GM23338 (cell line): Measurements from ENCODE around the gene DLX2. TPM values are rescaled to one million over a fixed set of nuclear protein-coding genes. Genes with fewer than 3 reads are reported as not detected.

Experiments
- ATAC-seq: fragments of 200-7000 bp; cut with Tn5 transposase; 3 replicates; pipeline ENCODE4 v1.9.1; 2020
- DNase-seq: peaks from one replicate; pipeline ENCODE4 v3.0.0-alpha.2; 2015; ENCODE audit warnings: low spot score
- H2AFZ ChIP-seq: fragments of 200-600 bp; sonication (generic); 2 replicates; pipeline ENCODE4 v1.8.0; 2016; ENCODE audit warnings: antibody characterized with exemption, mild to moderate bottlenecking, moderate library complexity
- H3F3A ChIP-seq: fragments of 200-600 bp; sonication (generic); replicated peaks from 2 replicates; pipeline ENCODE4 v1.8.0; 2017; ENCODE audit warnings: antibody characterized with exemption, mixed run types, low read depth
- H3K27ac ChIP-seq: fragments of 200-600 bp; sonication (generic); 2 replicates; pipeline ENCODE4 v1.6.1; 2016; ENCODE audit warnings: low read depth
- H3K27me3 ChIP-seq: fragments of 200-600 bp; sonication (generic); 2 replicates; pipeline ENCODE4 v1.8.0; 2016; ENCODE audit warnings: mild to moderate bottlenecking, mixed run types, moderate library complexity; ENCODE audit not compliant: insufficient read depth
- H3K36me3 ChIP-seq: fragments of 200-600 bp; sonication (generic); 2 replicates; pipeline ENCODE4 v1.8.0; 2016; ENCODE audit warnings: mild to moderate bottlenecking; ENCODE audit not compliant: insufficient read depth
- H3K4me1 ChIP-seq: fragments of 200-600 bp; sonication (generic); 2 replicates; pipeline ENCODE4 v1.8.0; 2016; ENCODE audit warnings: mild to moderate bottlenecking, moderate library complexity; ENCODE audit not compliant: insufficient read depth
- H3K4me2 ChIP-seq: fragments of 200-600 bp; sonication (generic); 2 replicates; pipeline ENCODE4 v1.7.1; 2017; ENCODE audit warnings: mixed run types
- H3K4me3 ChIP-seq: fragments of 200-600 bp; sonication (generic); 2 replicates; pipeline ENCODE4 v1.6.1; 2016; ENCODE audit warnings: mixed run types
- H3K79me2 ChIP-seq: fragments of 200-600 bp; sonication (generic); replicated peaks from 2 replicates; pipeline ENCODE4 v1.8.0; 2017; ENCODE audit warnings: mild to moderate bottlenecking; ENCODE audit not compliant: insufficient read depth
- H3K9me2 ChIP-seq: fragments of 200-600 bp; sonication (generic); 2 replicates; pipeline ENCODE4 v1.8.0; 2017; ENCODE audit not compliant: insufficient read depth
- H4K20me1 ChIP-seq: fragments of 200-600 bp; sonication (generic); replicated peaks from 2 replicates; pipeline ENCODE4 v1.8.0; 2017; ENCODE audit warnings: mild to moderate bottlenecking; ENCODE audit not compliant: insufficient read depth
- H3K27ac Mint-ChIP-seq: 2 replicates; pipeline ENCODE4 v1.8.0; 2020; ENCODE audit warnings: inconsistent platforms, mild to moderate bottlenecking, moderate library complexity, mixed read lengths
- H3K27me3 Mint-ChIP-seq: 3 replicates; pipeline ENCODE4 v1.8.0; 2022; ENCODE audit warnings: low read depth, mild to moderate bottlenecking, moderate library complexity, mixed read lengths, inconsistent platforms; ENCODE audit not compliant: insufficient read depth, poor library complexity
- H3K36me3 Mint-ChIP-seq: 3 replicates; pipeline ENCODE4 v1.8.0; 2021; ENCODE audit warnings: low read depth, mild to moderate bottlenecking, inconsistent platforms, moderate library complexity, mixed read lengths
- H3K4me1 Mint-ChIP-seq: 3 replicates; pipeline ENCODE4 v1.8.0; 2020; ENCODE audit warnings: mild to moderate bottlenecking, inconsistent platforms, mixed read lengths
- H3K4me3 Mint-ChIP-seq: 3 replicates; pipeline ENCODE4 v1.8.0; 2021; ENCODE audit warnings: moderate library complexity, mild to moderate bottlenecking, inconsistent platforms, mixed read lengths
- H3K9me3 Mint-ChIP-seq: 3 replicates; pipeline ENCODE4 v1.8.0; 2020; ENCODE audit warnings: moderate library complexity, mild to moderate bottlenecking, inconsistent platforms, mixed read lengths
- CREB1 ChIP-seq: fragments of 250-450 bp; sonication (Bioruptor Pico); IDR thresholded peaks from 2 replicates; pipeline ENCODE4 v1.5.0; 2020; ENCODE audit warnings: low read depth, mild to moderate bottlenecking, moderate library complexity
- CTCF ChIP-seq, 2 experiments: fragments of 200-600 bp in 1 of 2; sonication (generic) in 1 of 2; conservative IDR thresholded peaks; 2 replicates each; pipeline versions ENCODE4 v1.5.1 to v1.6.1; 2016 to 2017; ENCODE audit warnings: antibody characterized with exemption in 2 of 2, low read depth in 2 of 2, mild to moderate bottlenecking in 2 of 2, moderate library complexity in 1 of 2
- ETS1 ChIP-seq: IDR thresholded peaks from 2 replicates; pipeline ENCODE4 v1.6.1; 2016; ENCODE audit warnings: antibody characterized with exemption
- EZH2 ChIP-seq: fragments of 200-600 bp; sonication (generic); IDR thresholded peaks from one replicate; pipeline ENCODE4 v1.8.0; 2017; ENCODE audit warnings: antibody characterized with exemption, mild to moderate bottlenecking, low read depth; ENCODE audit not compliant: unreplicated experiment
- EZH2phosphoT487 ChIP-seq: fragments of 200-600 bp; sonication (generic); IDR thresholded peaks from one replicate; pipeline ENCODE4 v1.8.1; 2018; ENCODE audit warnings: antibody characterized with exemption; ENCODE audit not compliant: unreplicated experiment
- JUNB ChIP-seq: IDR thresholded peaks from one replicate; pipeline ENCODE4 v1.6.1; 2016; ENCODE audit warnings: antibody characterized with exemption; ENCODE audit not compliant: unreplicated experiment
- NANOG ChIP-seq: IDR thresholded peaks from 2 replicates; pipeline ENCODE4 v1.6.1; 2016; ENCODE audit warnings: antibody characterized with exemption, borderline replicate concordance
- POLR2AphosphoS5 ChIP-seq: IDR thresholded peaks from 2 replicates; pipeline ENCODE4 v1.6.1; 2016; ENCODE audit warnings: antibody characterized with exemption, low read depth
- REST ChIP-seq: IDR thresholded peaks from one replicate; pipeline ENCODE4 v1.6.1; 2018; ENCODE audit warnings: antibody characterized with exemption; ENCODE audit not compliant: unreplicated experiment
- STAT1 ChIP-seq: IDR thresholded peaks from one replicate; pipeline ENCODE4 v1.6.1; 2016; ENCODE audit warnings: antibody characterized with exemption; ENCODE audit not compliant: unreplicated experiment
- ZNF114 ChIP-seq: fragments of 250-450 bp; sonication (Bioruptor Pico); IDR thresholded peaks from 2 replicates; pipeline ENCODE4 v1.5.0; 2020; ENCODE audit warnings: mild to moderate bottlenecking, moderate library complexity
- ZNF331 ChIP-seq: fragments of 250-450 bp; sonication (Bioruptor Pico); IDR thresholded peaks from 2 replicates; pipeline ENCODE4 v1.5.0; 2020; ENCODE audit warnings: low read depth, mild to moderate bottlenecking, moderate library complexity
- ZNF462 ChIP-seq: fragments of 250-450 bp; sonication (Bioruptor Pico); IDR thresholded peaks from 2 replicates; pipeline ENCODE4 v1.5.0; 2020; ENCODE audit warnings: mild to moderate bottlenecking, moderate library complexity
- polyA plus RNA-seq: library from polyadenylated mRNA; unstranded; fragments of >200 nt; fragmentation: Nextera tagmentation; extraction: Ambion mirVana; gene quantifications from 2 replicates; pipeline ENCODE4 v1.2.1, GENCODE V29; 2016
- total RNA-seq: library from RNA; depleted of rRNA; stranded (reverse); fragments of >200 nt; shearing (Covaris generic); gene quantifications from 2 replicates; pipeline ENCODE4 v1.2.3, GENCODE V29; 2014

Gene DLX2
- total and polyA plus RNA-seq, 2 experiments from 2014 or later: 0.08 to 0.24 TPM

GRCh38 chr2:172050479-172051125 lies 52.1 kb downstream of the DLX2 start:
- no peaks in the 10 kb centered on the region for H4K20me1 ChIP-seq
- H3K4me3 Mint-ChIP-seq: no peak overlapping the region
- DNase-seq (no peak), ATAC-seq (no peak)
- no peak overlapping the region for H3K4me3 ChIP-seq
- no peaks in the 10 kb centered on the region for H3K36me3 ChIP-seq
- H3K79me2 ChIP-seq: no peaks in the 10 kb centered on the region
- H3K27ac ChIP-seq: no peak overlapping the region
- no peak for TF ChIP-seq STAT1
- no peak for TF ChIP-seq ZNF331
- TF ChIP-seq POLR2AphosphoS5: no peak
- TF ChIP-seq JUNB: no peak
- TF ChIP-seq ETS1: no peak
- no peak for TF ChIP-seq NANOG
- TF ChIP-seq EZH2: no peak
- TF ChIP-seq REST: no peak
- TF ChIP-seq ZNF462 (CRISPR knock-in tag): no peak
- no peak for TF ChIP-seq EZH2phosphoT487
- TF ChIP-seq CREB1 (CRISPR knock-in tag): no peak
- no peak for TF ChIP-seq CTCF (conservative IDR thresholded peaks at IDR 0.05; ENCODE audit: low read depth in 2 of 2)
- no peak for TF ChIP-seq ZNF114
- peaks cover 1% of the 10 kb centered on the region for H3K27me3 Mint-ChIP-seq
- H3K4me1 ChIP-seq: peaks cover 9% of the 10 kb centered on the region; the same call in 1 of the 2 replicates
- H3K9me3 Mint-ChIP-seq: no peaks in the 10 kb centered on the region
- H3K4me1 Mint-ChIP-seq: peaks cover 15% of the 10 kb centered on the region; the same call in 2 of the 3 replicates
- H2AFZ ChIP-seq: no peak overlapping the region
- no peak overlapping the region for H3K27ac Mint-ChIP-seq
- H3K4me2 ChIP-seq: no peak overlapping the region
- H3F3A ChIP-seq: no peaks in the 10 kb centered on the region
- no peaks in the 10 kb centered on the region for H3K27me3 ChIP-seq
- no peaks in the 10 kb centered on the region for H3K36me3 Mint-ChIP-seq
- H3K9me2 ChIP-seq: no peaks in the 10 kb centered on the region
